ENCODE measurements around the gene PHF1. TPM values are rescaled to one million over a fixed set of nuclear protein-coding genes. Genes with fewer than 3 reads are reported as not detected.
A peak's percentile ranks its signal among the peaks of the same experiment; 100 is the strongest.

The PHF1 gene
- polyA plus RNA-seq, 1 donor (not counting 4 experiments of a cell fraction or from before 2014, with no cell fraction given) = 15.8 TPM

DNA sequence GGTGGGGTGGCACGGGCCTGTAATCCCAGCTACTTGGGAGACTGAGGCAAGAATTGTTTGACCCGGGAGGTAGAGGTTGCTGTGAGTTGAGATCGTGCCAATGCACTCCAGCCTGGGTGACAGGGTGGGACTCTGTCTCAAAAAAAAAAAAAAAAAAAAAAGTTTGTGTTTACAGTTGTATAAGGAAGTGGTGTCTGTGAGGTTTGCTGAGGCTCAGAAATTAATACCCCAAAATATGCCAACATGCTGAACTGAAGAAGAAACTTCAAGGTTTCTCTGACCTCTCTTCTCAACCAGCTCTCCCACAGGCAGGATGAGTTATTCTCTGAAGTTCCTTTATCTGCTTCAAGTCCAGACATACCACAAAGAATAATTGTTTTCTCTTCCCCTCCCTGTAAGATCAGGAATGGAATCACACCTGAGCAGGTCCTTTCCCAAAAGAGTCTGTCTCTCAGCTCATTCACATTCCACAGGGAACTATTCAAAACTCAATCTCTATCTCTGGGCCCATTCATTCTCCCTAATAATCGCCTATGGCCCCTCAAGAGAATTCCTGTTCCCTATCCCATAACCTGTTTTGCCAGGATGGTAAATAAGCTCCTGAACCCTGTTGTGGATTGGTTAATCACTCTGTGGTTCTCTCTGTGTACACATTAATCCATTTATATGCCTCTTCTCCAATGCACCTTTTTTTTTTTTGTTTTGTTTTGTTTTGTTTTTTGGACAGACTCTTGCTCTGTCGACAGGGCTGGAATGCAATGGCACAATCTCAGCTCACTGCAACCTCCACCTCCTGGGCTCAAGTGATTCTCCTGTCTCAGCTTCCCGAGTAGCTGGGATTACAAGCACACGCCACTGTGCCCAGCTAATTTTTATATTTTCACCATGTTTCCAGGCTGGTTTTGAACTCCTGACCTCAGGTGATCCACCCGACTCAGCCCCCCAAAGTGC, 36.6 kb upstream of the PHF1 start:
- peak; percentile 77 for FAIRE-seq
- peak overlapping the region; percentile 53 for H3K4me2 ChIP-seq (ENCODE audit: control insufficient read depth, extremely low read depth, insufficient read depth, low read depth, low read length)

DNA sequence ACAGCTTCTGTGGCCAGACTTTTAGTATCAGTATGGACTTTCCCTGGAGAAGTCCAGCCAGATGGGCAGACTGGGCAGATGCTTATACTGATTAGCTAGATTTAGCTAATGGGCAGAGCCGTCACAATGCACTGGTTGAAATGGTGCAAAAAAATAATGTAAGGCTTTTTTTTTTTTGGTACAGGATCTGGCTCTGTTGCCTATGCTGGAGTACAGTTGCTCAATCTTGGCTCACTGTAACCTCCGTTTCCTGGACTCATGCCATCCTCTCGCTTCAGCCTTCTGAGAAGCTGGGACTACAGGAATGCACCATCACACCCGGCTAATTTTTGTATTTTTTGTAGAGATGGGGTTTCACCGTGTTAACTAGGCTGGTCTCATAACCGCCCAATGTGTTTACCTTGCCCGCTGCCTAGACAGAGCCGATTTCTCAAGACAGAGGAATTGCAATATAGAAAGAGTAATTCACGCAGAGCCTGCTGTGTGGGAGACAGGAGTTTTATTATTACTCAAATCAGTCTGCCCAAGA, 35.6 kb upstream of the PHF1 start:
- H3K9me1 ChIP-seq (ENCODE audit: control insufficient read depth, extremely low read depth, insufficient read depth, low read length) = no peaks in the 10 kb centered on the region
- peak; percentile 84 for FAIRE-seq
- H3K79me2 ChIP-seq (ENCODE audit: control insufficient read depth, insufficient read depth, low read length) = no peaks in the 10 kb centered on the region
- H3K9ac ChIP-seq (ENCODE audit: control insufficient read depth, extremely low read depth, insufficient read depth, low read length) = no peak overlapping the region
- no peaks in the 10 kb centered on the region for H3K36me3 ChIP-seq (ENCODE audit: control insufficient read depth in 2 of 2, extremely low read depth in 1 of 2, insufficient read depth in 2 of 2, low read length in 2 of 2)
- H3K4me2 ChIP-seq (ENCODE audit: control insufficient read depth, extremely low read depth, insufficient read depth, low read depth, low read length) = peak overlapping the region; percentile 67
- no peaks in the 10 kb centered on the region for H4K20me1 ChIP-seq (ENCODE audit: control insufficient read depth, extremely low read depth, insufficient read depth, low read length)
- H3K9me3 ChIP-seq (ENCODE audit: control insufficient read depth, low read depth, low read length) = no peaks in the 10 kb centered on the region
- no peak overlapping the region for H3K4me3 ChIP-seq (ENCODE audit: control insufficient read depth in 2 of 3, extremely low read depth in 1 of 3, insufficient read depth in 2 of 3, low read depth in 1 of 3, low read length in 3 of 3)
- no peaks in the 10 kb centered on the region for H3K27me3 ChIP-seq (ENCODE audit: control insufficient read depth, extremely low read depth, insufficient read depth, low read length)
- no peak for DNase-seq (ENCODE audit: low read depth, low spot score)
- H3K27ac ChIP-seq (ENCODE audit: control insufficient read depth, insufficient read depth, low read length) = peak overlapping the region; percentile 68
- peaks cover 26% of the 10 kb centered on the region for H3K4me1 ChIP-seq (ENCODE audit: control insufficient read depth, extremely low read depth, insufficient read depth, low read length)
- dilution Hi-C loops (cut with MboI; ENCODE audit: extremely low pct_ligation_motif_present, low sequenced_read_pairs) = no loop called here
- TF ChIP-seq EZH2 (IDR thresholded peaks at IDR 0.05; ENCODE audit: low read length) = no peak
- TF ChIP-seq, protein P1, sequence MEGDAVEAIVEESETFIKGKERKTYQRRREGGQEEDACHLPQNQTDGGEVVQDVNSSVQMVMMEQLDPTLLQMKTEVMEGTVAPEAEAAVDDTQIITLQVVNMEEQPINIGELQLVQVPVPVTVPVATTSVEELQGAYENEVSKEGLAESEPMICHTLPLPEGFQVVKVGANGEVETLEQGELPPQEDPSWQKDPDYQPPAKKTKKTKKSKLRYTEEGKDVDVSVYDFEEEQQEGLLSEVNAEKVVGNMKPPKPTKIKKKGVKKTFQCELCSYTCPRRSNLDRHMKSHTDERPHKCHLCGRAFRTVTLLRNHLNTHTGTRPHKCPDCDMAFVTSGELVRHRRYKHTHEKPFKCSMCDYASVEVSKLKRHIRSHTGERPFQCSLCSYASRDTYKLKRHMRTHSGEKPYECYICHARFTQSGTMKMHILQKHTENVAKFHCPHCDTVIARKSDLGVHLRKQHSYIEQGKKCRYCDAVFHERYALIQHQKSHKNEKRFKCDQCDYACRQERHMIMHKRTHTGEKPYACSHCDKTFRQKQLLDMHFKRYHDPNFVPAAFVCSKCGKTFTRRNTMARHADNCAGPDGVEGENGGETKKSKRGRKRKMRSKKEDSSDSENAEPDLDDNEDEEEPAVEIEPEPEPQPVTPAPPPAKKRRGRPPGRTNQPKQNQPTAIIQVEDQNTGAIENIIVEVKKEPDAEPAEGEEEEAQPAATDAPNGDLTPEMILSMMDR (optimal IDR thresholded peaks at IDR 0.05 in 1 of 3, IDR thresholded peaks at IDR 0.05 in 1 of 3, conservative IDR thresholded peaks at IDR 0.05 in 1 of 3; ENCODE audit: extremely low read depth in 1 of 3, insufficient read depth in 2 of 3, low read length in 3 of 3) = no peak
- peak overlapping the region; percentile 38 for H2AFZ ChIP-seq (ENCODE audit: control insufficient read depth, low read length)

More for the DNA sequence above, 36.6 kb upstream of the PHF1 start:
- no peaks in the 10 kb centered on the region for H3K36me3 ChIP-seq (ENCODE audit: control insufficient read depth in 2 of 2, extremely low read depth in 1 of 2, insufficient read depth in 2 of 2, low read length in 2 of 2)
- H3K27me3 ChIP-seq (ENCODE audit: control insufficient read depth, extremely low read depth, insufficient read depth, low read length) = no peaks in the 10 kb centered on the region
- peak overlapping the region; percentile 13 for H3K9ac ChIP-seq (ENCODE audit: control insufficient read depth, extremely low read depth, insufficient read depth, low read length)
- no peak for TF ChIP-seq EZH2 (IDR thresholded peaks at IDR 0.05; ENCODE audit: low read length)
- TF ChIP-seq, protein P1 (optimal IDR thresholded peaks at IDR 0.05 in 1 of 3, IDR thresholded peaks at IDR 0.05 in 1 of 3, conservative IDR thresholded peaks at IDR 0.05 in 1 of 3; ENCODE audit: extremely low read depth in 1 of 3, insufficient read depth in 2 of 3, low read length in 3 of 3) = no peak
- peak overlapping the region; percentile 2 for H2AFZ ChIP-seq (ENCODE audit: control insufficient read depth, low read length)
- dilution Hi-C loops (cut with MboI; ENCODE audit: extremely low pct_ligation_motif_present, low sequenced_read_pairs) = no loop called here
- no peaks in the 10 kb centered on the region for H3K9me3 ChIP-seq (ENCODE audit: control insufficient read depth, low read depth, low read length)
- no peaks in the 10 kb centered on the region for H3K79me2 ChIP-seq (ENCODE audit: control insufficient read depth, insufficient read depth, low read length)
- no peak overlapping the region for H3K4me3 ChIP-seq (ENCODE audit: control insufficient read depth in 2 of 3, extremely low read depth in 1 of 3, insufficient read depth in 2 of 3, low read depth in 1 of 3, low read length in 3 of 3)
- H3K9me1 ChIP-seq (ENCODE audit: control insufficient read depth, extremely low read depth, insufficient read depth, low read length) = no peaks in the 10 kb centered on the region
- H3K4me1 ChIP-seq (ENCODE audit: control insufficient read depth, extremely low read depth, insufficient read depth, low read length) = peaks cover 26% of the 10 kb centered on the region
- no peaks in the 10 kb centered on the region for H4K20me1 ChIP-seq (ENCODE audit: control insufficient read depth, extremely low read depth, insufficient read depth, low read length)
- H3K27ac ChIP-seq (ENCODE audit: control insufficient read depth, insufficient read depth, low read length) = no peak overlapping the region
- DNase-seq (ENCODE audit: low read depth, low spot score) = no peak

All from keratinocyte (primary cell).